Activated CD8-positive, alpha-beta memory T cell treated with anti-CD3 and anti-CD28 coated beads, Interleukin-2, amount 50 U/mL, for 24 hours (primary cell): ENCODE data around the gene CDC6.
"Not testable (repeated sequence)": the region's sequence is repeated elsewhere in the genome, so short reads cannot be mapped to it uniquely, and the experiment has no call there.

Experiments
- DNase-seq: peaks from one replicate; pipeline ENCODE4 v3.0.0-alpha.2; 2020; ENCODE audit errors: extremely low read depth

CDC6 gene

GRCh38 chr17:40290629-40291280 is 3.1 kb downstream of the CDC6 start:
- DNase-seq, result no peak

GRCh38 chr17:40291281-40291664 is 3.6 kb downstream of the CDC6 start:
- no peak for DNase-seq

DNA sequence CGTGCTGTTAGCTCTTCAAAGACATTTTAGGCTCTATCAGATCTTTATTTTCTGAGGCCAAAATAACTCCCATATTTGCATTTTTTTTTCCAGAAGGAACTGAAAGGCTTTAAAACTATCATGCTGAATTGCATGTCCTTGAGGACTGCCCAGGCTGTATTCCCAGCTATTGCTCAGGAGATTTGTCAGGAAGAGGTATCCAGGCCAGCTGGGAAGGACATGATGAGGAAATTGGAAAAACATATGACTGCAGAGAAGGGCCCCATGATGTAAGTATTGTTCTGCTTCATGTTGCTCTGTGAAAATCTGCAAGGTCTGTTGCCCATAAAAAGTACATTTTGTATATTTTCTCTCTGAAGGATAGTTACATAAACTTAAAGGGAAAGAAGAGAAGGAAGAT is 5.7 kb downstream of the CDC6 start:
- DNase-seq, result no peak

DNA sequence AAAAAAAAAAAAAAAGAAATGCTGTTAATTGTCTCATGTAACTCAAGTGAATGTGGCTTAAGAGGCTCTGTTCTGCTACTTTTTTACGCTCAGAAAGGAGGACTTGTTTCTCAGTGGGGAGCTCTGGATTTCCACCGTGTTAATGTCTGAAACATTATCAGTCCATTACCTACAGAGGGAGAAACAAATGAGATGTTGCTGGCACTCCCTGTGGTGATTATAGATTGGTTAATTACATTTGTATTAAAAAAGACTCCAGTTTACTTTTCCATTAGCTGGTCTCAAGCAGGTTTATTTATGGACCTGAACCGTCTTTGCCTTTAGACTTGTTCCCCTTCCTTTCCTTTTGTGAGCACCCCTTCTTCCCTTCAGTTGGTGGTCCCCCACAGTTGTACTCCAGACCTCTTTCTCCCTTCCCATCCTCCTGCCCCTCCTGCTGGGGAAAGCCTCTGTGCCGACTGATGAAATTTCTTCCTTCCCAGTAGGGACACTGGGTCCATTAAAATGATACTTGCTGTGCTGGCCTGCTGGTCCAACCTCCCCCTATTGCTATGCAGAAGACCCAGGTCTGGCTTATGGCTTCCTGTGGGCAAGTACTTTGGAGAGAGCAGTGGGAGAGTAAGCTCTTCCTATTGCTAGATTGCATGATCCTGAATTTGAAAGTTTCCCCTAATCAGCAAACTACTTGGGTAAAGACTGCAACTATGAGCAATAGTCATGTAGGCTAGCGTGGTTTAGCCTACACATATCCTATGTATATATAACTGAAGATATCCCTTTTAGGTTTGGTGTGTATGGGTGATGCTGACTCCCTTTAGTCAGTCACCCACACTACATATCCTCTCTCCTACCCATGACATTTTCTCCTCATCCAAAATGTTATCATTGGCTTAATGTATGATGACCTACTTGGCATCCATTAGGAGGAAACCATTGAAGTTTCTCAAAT is 8.1 kb downstream of the CDC6 start:
- no peak for DNase-seq

DNA sequence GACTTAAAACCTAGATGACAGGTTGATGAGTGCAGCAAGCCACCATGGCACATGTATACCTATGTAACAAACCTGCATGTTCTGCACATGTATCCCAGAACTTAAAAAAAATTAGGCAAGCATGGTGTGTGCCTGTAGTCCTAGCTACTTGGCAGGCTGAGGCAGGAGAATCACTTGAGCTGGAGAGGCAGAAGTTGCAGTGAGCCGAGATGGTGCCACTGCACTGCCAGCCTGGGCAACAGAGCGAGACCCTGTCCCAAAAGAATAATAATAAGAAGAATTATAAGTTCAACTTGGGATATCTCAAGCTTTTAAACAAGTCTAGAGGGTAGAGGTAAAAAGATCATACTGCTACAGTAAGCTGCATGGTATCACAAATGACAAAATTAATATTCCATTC is 9.8 kb downstream of the CDC6 start:
- DNase-seq, result no peak

DNA sequence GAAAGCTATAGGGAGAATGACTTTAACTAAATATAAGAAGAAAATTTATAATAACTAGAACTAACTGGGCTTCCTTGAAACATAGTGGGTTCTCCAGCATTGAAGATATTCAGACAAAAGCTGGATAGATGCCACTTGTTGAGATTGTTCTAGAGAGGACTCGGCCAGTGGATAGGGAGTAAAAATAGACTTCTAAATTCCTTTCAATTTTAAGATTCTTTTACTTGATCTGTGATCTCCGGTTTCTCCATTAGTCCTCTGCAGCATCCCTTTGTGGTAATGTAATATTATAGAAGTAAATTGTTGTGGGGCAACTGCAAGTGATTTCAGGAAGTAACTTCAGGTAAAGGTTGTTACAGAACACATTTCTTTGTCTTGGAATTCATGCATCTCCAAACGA is 11.0 kb downstream of the CDC6 start:
- DNase-seq, result no peak

DNA sequence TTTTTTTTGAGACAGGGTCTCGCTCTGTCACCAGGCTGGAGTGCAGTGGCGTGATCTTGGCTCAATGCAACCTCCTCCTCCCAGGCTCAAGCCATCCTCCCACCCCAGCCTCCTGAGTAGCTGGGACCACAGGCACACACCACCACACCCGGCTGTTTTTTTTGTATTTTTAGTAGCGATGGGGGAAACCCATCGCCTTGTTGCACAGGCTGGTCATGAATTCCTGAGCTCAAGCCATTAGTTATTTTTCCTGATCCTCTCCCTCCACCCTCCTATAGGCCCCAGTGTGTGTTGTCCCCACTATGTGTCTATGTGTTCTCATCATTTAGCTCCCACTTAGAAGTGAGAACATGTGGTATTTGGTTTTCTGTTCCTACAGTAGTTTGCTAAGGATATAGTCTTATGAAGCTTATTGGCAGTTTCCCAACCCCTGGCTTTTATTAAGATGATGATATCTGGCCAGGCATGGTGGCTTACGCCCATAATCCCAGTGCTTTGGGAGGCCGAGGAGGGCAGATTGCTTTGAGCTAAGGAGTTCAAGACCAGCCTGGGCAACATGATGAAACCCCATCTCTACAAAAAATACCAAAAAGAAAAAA is 11.6 kb downstream of the CDC6 start:
- not testable (repeated sequence) for DNase-seq

- DNase-seq, result no peak
Observed at GRCh38 chr17:40301315-40301714, 13.6 kb downstream of the CDC6 start.

GRCh38 chr17:40303009-40303657 is 15.5 kb downstream of the CDC6 start:
- DNase-seq, result no peak

- DNase-seq, result no peak
Observed at GRCh38 chr17:40303708-40304551, 16.3 kb downstream of the CDC6 start.

DNA sequence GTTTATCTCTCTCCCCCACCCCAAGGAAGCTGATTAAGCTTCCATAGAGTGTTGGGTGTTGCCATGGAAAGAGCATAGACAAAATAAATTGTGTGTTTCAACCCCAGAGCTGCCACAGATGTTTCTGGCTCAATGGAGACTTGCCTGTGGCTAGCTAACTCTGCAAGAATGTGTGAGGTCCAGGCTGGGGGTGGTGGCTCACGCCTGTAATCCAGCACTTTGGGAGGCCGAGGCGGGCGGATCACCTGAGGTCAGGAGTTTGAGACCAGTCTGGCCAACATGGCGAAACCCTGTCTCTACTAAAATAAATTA is 16.8 kb downstream of the CDC6 start:
- DNase-seq, result not testable (repeated sequence)

DNA sequence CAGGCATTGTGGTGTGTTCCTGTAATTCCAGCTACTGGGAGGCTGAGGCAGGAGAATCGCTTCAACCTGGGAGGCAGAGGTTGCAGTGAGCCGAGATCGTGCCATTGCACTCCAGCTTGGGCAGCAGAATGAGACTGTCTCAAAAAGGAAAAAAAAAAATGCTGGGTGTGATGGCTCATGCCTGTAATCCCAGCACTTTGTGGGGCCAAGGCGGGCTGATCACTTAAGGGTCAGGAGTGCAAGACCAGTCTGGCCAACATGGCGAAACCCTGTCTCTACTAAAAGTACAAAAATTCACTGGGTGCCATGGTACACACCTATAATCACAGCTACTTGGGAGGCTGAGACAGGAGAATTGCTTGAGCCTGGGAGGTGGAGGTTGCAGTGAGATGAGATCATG is 17.2 kb downstream of the CDC6 start:
- DNase-seq, result not testable (repeated sequence)

DNA sequence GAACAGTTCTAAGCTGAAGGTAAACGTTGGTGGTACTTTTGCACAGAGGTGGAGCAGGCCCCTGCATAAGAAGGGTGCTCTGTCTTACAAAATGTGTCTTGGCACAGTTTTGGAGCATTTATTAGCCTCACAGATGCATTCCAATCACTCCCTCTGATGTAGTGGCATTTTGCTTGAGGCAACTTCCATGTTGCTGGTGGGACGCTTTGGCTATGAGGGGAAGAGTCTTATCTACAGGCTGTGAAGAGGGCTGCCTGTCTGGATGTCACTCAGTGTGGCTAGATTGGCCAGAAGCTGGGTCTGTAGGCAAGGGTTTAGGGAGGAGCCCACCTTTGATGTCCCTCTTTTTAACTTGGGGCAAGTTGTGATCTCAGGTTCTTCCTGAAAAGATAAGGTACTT is 18.7 kb downstream of the CDC6 start:
- DNase-seq, result no peak

DNA sequence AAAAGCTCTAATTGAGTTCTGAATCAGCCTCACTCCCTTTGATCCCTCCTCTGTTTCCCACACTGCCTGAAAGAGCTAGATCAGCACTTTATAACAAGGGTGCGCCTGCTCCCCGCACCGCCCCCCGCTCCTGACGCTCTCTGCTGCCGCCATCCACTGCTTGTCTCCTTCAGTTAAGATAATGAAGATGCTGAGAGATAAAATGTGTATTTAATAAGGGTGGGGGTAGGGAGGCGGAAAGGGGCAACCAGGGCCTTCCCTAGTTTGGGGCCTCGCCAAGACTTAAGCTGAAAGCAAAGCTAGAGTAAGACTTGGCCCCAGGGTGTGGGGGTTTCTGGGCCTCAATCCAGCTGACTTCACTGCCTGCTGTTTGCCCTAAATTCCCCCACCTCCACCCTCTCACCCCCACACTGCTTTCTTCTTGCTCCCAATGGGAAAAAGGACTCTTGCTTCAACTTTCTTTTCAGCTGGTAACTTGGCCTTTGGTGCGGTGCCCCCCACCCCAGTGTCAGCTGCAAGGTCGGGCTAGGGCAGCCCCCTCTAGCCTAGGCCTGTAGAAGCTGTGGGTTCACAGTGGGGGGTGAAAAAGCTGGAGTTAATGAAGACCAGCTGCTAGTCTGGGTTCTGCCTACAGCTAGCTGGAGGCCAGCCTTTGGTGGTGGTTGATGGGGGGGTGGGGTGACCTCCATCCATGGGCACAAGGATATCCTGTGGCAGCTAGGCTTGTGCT is 19.5 kb downstream of the CDC6 start:
- no peak for DNase-seq

GRCh38 chr17:40307740-40308239 is 20.1 kb downstream of the CDC6 start:
- DNase-seq, result no peak

GRCh38 chr17:40309031-40309948 is 21.6 kb downstream of the CDC6 start, which contains the start of gene RARA:
Gene RARA, plus strand, starts transcription at chr17:40309180. Its CDS starts 22,039 bp downstream, at chr17:40331219.
- no peak for DNase-seq

DNA sequence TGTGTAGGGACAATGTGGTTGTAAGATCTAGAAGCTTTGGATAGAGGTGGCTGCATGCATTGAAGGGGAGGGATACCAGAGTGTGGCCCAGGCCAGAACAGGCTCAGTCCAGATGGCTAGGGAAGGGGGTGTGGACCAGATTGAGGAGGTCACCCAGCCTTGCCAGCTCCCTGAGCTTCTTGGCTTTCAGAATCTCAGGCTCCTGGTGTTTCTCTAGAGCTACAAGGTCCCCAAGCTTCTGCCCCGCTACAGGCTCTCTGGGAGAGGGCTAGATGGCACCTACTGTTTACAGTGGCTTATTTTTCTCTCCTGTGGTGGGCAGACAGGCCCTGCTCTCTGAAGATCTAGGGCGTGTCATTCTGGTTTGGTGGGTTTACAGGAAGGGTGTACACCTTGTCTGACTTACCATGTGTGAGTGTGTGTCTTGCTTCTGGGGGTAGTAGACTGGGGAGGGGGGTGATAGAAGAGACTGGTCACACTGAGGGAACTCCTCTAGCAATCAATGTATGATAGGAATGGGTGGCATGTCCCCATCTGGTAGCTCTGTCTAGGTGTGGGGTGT is 22.4 kb downstream of the CDC6 start:
- DNase-seq, result no peak

DNA sequence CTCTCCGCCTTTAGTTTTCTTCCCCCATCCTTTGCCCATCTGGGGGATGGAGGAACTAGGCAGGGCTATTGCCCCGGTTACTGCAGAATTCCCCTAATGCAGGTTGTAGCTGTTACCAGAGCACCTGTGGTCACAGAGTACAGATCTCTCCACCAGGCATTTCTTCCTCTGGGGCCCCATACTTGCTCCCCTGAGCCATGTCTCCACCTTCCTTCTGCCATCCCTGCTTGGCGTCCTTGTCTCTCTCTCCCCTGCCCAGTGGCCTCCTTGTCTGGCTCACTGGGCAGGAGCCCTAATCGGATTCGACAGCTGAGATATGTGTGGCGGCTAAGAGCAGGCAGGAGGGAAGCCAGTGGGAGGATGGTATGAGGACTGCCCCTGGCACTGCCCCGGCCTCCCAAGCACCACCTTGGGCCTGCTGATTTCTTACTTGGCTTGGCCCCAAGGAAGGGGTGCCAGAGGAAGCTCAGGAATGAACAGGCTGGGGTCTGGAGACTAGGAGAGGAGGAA is 23.3 kb downstream of the CDC6 start:
- no peak for DNase-seq

- no peak for DNase-seq
Observed at GRCh38 chr17:40311575-40311974, 23.9 kb downstream of the CDC6 start.
